ENCODE measurements around the gene CDH13. TPM values are rescaled to one million over a fixed set of nuclear protein-coding genes. Genes with fewer than 3 reads are reported as not detected.

The CDH13 gene
- total and polyA plus RNA-seq, 2 experiments from 2014 or later = 1.6 to 4.4 TPM

DNA sequence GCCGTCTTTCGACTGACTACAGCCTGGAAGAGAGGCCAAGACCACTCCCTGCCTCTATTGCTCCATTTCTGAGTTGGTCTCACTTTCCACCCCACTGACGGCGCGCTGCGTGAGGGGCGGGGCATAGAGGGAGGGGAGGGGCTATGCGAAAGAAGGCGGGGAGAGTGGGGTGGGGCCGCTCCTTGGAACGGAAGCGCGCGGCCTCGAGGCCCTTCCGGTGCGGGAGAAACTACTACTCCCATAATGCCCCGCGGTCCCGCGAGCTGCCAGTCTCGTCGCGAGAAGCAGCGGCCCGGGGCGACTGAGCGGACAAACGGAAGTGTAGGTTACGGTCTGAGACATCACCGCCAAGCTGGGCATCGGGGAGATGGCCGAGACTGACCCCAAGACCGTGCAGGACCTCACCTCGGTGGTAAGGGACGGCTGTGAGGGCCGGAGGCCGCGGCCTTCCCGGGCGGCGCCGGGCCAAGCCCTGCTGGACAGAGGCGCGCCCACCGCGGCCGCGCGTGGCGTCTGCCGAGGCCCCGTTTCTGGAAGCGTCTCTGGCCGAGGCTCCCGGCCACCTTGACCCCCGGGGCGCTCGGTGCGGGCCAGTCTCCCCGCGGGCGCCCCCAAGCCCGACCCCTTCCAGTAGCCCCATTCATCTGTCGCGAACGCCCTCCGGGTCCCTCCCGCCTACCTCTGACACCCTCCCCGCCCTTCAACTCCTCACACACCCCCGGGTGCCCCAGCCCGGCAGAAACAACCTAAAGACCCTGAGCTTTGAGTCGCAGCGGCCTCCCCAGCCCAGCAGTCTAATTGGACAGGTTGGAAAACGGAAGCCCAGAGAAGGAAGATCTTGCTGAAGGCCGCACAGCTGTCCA lies 1181.2 kb downstream of the CDH13 start, which contains the start of gene HSBP1:
HSBP1 (plus strand) TSS at position 269 of the 863 bp plus-strand sequence; CDS start at position 368, 99 bp downstream.
- peak within 1 kb of the TSS; percentile 91 for H2AFZ ChIP-seq

More for the DNA sequence above, 1181.2 kb downstream of the CDH13 start, which contains the start of gene HSBP1:
- peak; percentile 97 for ATAC-seq
- no peak within 1 kb of the TSS for H3K27ac ChIP-seq (ENCODE audit: low read depth)
- H3K27me3 Mint-ChIP-seq (ENCODE audit: insufficient read depth, low read depth, poor library complexity) = peaks cover 10% of the 10 kb centered on the region
- TF ChIP-seq EZH2 (IDR thresholded peaks at IDR 0.05; ENCODE audit: low read depth, unreplicated experiment) (no peak), EZH2phosphoT487 (IDR thresholded peaks at IDR 0.05; ENCODE audit: unreplicated experiment) (no peak), ZNF331 (CRISPR knock-in tag; IDR thresholded peaks at IDR 0.05; ENCODE audit: low read depth) (no peak), CREB1 (CRISPR knock-in tag; IDR thresholded peaks at IDR 0.05; ENCODE audit: low read depth) (peak; percentile 39; the same call in 1 of the 2 replicates), POLR2AphosphoS5 (IDR thresholded peaks at IDR 0.05; ENCODE audit: low read depth) (peak; percentile 90), NANOG (IDR thresholded peaks at IDR 0.05; ENCODE audit: borderline replicate concordance) (no peak)
- TF ChIP-seq, protein P1, sequence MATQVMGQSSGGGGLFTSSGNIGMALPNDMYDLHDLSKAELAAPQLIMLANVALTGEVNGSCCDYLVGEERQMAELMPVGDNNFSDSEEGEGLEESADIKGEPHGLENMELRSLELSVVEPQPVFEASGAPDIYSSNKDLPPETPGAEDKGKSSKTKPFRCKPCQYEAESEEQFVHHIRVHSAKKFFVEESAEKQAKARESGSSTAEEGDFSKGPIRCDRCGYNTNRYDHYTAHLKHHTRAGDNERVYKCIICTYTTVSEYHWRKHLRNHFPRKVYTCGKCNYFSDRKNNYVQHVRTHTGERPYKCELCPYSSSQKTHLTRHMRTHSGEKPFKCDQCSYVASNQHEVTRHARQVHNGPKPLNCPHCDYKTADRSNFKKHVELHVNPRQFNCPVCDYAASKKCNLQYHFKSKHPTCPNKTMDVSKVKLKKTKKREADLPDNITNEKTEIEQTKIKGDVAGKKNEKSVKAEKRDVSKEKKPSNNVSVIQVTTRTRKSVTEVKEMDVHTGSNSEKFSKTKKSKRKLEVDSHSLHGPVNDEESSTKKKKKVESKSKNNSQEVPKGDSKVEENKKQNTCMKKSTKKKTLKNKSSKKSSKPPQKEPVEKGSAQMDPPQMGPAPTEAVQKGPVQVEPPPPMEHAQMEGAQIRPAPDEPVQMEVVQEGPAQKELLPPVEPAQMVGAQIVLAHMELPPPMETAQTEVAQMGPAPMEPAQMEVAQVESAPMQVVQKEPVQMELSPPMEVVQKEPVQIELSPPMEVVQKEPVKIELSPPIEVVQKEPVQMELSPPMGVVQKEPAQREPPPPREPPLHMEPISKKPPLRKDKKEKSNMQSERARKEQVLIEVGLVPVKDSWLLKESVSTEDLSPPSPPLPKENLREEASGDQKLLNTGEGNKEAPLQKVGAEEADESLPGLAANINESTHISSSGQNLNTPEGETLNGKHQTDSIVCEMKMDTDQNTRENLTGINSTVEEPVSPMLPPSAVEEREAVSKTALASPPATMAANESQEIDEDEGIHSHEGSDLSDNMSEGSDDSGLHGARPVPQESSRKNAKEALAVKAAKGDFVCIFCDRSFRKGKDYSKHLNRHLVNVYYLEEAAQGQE (IDR thresholded peaks at IDR 0.05; ENCODE audit: unreplicated experiment) = peak; percentile 8
- TF ChIP-seq, protein P2, sequence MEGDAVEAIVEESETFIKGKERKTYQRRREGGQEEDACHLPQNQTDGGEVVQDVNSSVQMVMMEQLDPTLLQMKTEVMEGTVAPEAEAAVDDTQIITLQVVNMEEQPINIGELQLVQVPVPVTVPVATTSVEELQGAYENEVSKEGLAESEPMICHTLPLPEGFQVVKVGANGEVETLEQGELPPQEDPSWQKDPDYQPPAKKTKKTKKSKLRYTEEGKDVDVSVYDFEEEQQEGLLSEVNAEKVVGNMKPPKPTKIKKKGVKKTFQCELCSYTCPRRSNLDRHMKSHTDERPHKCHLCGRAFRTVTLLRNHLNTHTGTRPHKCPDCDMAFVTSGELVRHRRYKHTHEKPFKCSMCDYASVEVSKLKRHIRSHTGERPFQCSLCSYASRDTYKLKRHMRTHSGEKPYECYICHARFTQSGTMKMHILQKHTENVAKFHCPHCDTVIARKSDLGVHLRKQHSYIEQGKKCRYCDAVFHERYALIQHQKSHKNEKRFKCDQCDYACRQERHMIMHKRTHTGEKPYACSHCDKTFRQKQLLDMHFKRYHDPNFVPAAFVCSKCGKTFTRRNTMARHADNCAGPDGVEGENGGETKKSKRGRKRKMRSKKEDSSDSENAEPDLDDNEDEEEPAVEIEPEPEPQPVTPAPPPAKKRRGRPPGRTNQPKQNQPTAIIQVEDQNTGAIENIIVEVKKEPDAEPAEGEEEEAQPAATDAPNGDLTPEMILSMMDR (conservative IDR thresholded peaks at IDR 0.05; ENCODE audit: low read depth in 2 of 2) = no peak
- TF ChIP-seq, protein P3, sequence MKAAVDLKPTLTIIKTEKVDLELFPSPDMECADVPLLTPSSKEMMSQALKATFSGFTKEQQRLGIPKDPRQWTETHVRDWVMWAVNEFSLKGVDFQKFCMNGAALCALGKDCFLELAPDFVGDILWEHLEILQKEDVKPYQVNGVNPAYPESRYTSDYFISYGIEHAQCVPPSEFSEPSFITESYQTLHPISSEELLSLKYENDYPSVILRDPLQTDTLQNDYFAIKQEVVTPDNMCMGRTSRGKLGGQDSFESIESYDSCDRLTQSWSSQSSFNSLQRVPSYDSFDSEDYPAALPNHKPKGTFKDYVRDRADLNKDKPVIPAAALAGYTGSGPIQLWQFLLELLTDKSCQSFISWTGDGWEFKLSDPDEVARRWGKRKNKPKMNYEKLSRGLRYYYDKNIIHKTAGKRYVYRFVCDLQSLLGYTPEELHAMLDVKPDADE (IDR thresholded peaks at IDR 0.05) = peak; percentile 86
- TF ChIP-seq, protein P4, sequence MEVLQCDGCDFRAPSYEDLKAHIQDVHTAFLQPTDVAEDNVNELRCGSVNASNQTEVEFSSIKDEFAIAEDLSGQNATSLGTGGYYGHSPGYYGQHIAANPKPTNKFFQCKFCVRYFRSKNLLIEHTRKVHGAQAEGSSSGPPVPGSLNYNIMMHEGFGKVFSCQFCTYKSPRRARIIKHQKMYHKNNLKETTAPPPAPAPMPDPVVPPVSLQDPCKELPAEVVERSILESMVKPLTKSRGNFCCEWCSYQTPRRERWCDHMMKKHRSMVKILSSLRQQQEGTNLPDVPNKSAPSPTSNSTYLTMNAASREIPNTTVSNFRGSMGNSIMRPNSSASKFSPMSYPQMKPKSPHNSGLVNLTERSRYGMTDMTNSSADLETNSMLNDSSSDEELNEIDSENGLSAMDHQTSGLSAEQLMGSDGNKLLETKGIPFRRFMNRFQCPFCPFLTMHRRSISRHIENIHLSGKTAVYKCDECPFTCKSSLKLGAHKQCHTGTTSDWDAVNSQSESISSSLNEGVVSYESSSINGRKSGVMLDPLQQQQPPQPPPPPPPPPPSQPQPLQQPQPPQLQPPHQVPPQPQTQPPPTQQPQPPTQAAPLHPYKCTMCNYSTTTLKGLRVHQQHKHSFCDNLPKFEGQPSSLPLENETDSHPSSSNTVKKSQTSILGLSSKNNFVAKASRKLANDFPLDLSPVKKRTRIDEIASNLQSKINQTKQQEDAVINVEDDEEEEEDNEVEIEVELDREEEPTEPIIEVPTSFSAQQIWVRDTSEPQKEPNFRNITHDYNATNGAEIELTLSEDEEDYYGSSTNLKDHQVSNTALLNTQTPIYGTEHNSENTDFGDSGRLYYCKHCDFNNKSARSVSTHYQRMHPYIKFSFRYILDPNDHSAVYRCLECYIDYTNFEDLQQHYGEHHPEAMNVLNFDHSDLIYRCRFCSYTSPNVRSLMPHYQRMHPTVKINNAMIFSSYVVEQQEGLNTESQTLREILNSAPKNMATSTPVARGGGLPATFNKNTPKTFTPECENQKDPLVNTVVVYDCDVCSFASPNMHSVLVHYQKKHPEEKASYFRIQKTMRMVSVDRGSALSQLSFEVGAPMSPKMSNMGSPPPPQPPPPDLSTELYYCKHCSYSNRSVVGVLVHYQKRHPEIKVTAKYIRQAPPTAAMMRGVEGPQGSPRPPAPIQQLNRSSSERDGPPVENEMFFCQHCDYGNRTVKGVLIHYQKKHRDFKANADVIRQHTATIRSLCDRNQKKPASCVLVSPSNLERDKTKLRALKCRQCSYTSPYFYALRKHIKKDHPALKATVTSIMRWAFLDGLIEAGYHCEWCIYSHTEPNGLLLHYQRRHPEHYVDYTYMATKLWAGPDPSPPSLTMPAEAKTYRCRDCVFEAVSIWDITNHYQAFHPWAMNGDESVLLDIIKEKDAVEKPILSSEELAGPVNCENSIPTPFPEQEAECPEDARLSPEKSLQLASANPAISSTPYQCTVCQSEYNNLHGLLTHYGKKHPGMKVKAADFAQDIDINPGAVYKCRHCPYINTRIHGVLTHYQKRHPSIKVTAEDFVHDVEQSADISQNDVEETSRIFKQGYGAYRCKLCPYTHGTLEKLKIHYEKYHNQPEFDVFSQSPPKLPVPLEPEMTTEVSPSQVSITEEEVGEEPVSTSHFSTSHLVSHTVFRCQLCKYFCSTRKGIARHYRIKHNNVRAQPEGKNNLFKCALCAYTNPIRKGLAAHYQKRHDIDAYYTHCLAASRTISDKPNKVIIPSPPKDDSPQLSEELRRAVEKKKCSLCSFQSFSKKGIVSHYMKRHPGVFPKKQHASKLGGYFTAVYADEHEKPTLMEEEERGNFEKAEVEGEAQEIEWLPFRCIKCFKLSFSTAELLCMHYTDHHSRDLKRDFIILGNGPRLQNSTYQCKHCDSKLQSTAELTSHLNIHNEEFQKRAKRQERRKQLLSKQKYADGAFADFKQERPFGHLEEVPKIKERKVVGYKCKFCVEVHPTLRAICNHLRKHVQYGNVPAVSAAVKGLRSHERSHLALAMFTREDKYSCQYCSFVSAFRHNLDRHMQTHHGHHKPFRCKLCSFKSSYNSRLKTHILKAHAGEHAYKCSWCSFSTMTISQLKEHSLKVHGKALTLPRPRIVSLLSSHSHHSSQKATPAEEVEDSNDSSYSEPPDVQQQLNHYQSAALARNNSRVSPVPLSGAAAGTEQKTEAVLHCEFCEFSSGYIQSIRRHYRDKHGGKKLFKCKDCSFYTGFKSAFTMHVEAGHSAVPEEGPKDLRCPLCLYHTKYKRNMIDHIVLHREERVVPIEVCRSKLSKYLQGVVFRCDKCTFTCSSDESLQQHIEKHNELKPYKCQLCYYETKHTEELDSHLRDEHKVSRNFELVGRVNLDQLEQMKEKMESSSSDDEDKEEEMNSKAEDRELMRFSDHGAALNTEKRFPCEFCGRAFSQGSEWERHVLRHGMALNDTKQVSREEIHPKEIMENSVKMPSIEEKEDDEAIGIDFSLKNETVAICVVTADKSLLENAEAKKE (CRISPR knock-in tag; IDR thresholded peaks at IDR 0.05) = no peak
- H3K79me2 ChIP-seq (replicated peaks; ENCODE audit: insufficient read depth) = peaks cover 30% of the 10 kb centered on the region
- peak; percentile 98 for DNase-seq (ENCODE audit: low spot score)
- no peaks in the 10 kb centered on the region for H3K27me3 ChIP-seq (ENCODE audit: insufficient read depth)
- peak within 1 kb of the TSS; percentile 89 for H3K4me3 Mint-ChIP-seq
- H3K27ac Mint-ChIP-seq = peak within 1 kb of the TSS; percentile 80
- peaks cover 11% of the 10 kb centered on the region; the same call in 1 of the 2 replicates for H3K36me3 ChIP-seq (ENCODE audit: insufficient read depth)
- H4K20me1 ChIP-seq (replicated peaks; ENCODE audit: insufficient read depth) = no peaks in the 10 kb centered on the region; the same call in 1 of the 2 replicates
- H3K4me1 Mint-ChIP-seq = peaks cover 29% of the 10 kb centered on the region
- H3K9me3 Mint-ChIP-seq = no peaks in the 10 kb centered on the region; the same call in 2 of the 3 replicates
- peaks cover 6% of the 10 kb centered on the region; the same call in 1 of the 2 replicates for H3K9me2 ChIP-seq (ENCODE audit: insufficient read depth)
- H3F3A ChIP-seq (replicated peaks; ENCODE audit: low read depth) = peaks cover 4% of the 10 kb centered on the region; the same call in 1 of the 2 replicates
- peaks cover 38% of the 10 kb centered on the region for H3K4me1 ChIP-seq (ENCODE audit: insufficient read depth)
- peak within 1 kb of the TSS; percentile 98 for H3K4me3 ChIP-seq
- peak within 1 kb of the TSS; percentile 99 for H3K4me2 ChIP-seq
- peaks cover 37% of the 10 kb centered on the region for H3K36me3 Mint-ChIP-seq (ENCODE audit: low read depth)

Data from GM23338 (cell line).